ENCODE data around the gene PRADC1. TPM values are rescaled to one million over a fixed set of nuclear protein-coding genes. Genes with fewer than 3 reads are reported as not detected.

Gene PRADC1
- total and polyA plus RNA-seq, 4 donors, result 12.1 to 41.4 (median 30.6) TPM

DNA sequence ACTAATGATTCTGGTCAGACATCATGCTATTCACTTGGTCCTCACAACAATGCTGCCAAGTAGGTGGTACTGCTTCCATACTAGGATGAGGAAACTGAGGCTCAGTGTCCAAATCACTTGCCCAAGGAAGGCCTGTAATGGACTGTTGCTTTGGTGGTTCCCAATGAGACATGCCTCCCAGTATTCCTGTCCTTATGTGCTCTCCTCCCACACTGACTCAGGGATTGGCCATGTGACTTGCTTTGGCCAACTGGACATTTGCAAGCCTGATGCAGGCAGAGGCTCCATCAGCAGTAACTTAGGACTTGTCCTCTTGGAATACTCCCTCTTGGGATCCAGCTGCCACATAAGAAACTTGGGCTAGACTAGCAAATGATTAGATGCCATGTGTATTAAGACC, 48.2 kb upstream of the PRADC1 start (continued):
- TF ChIP-seq RAD21 (IDR thresholded peaks at IDR 0.05) (no peak), CTCF (IDR thresholded peaks at IDR 0.05; ENCODE audit: low read depth, low read length, missing input control) (no peak), TAF1 (conservative IDR thresholded peaks at IDR 0.05) (no peak), FOXA1 (IDR thresholded peaks at IDR 0.05) (no peak)

- 79% methylated on average over 9 of the region's 9 CpGs for WGBS
- DNase-seq (ENCODE audit: low spot score), result no peak
- H3K4me3 ChIP-seq (ENCODE audit: low read depth in 1 of 3, low read length in 3 of 3), result no peak overlapping the region
- peaks cover 0 to 10% (median 4%) of the 10 kb centered on the region in 4 donors for H3K4me1 ChIP-seq (ENCODE audit: control insufficient read depth in 4 of 4, insufficient read depth in 4 of 4, low read length in 3 of 4)
- H3K9me3 ChIP-seq (ENCODE audit: control insufficient read depth in 4 of 4, low read length in 3 of 4), result no peaks in the 10 kb centered on the region
- H3K9ac ChIP-seq (ENCODE audit: low read depth in 1 of 2, low read length in 2 of 2), result no peak overlapping the region
- H3K36me3 ChIP-seq (ENCODE audit: control insufficient read depth in 4 of 4, insufficient read depth in 3 of 4, low read depth in 1 of 4, low read length in 3 of 4), result no peaks in the 10 kb centered on the region
- H3K27ac ChIP-seq (ENCODE audit: low read depth in 1 of 2, low read length in 2 of 2), result no peak overlapping the region
- TF ChIP-seq FOXA2 (IDR thresholded peaks at IDR 0.05) (no peak), YY1 (IDR thresholded peaks at IDR 0.05) (no peak), SP1 (IDR thresholded peaks at IDR 0.05) (no peak), JUND (IDR thresholded peaks at IDR 0.05) (no peak), ATF3 (IDR thresholded peaks at IDR 0.05) (no peak), CTCF (IDR thresholded peaks at IDR 0.05; ENCODE audit: low read depth, low read length, missing input control) (no peak), RAD21 (IDR thresholded peaks at IDR 0.05) (no peak)
- H3K27me3 ChIP-seq (ENCODE audit: control insufficient read depth in 4 of 4, insufficient read depth in 4 of 4, low read length in 3 of 4), result peaks cover 0 to 3% (median 0%) of the 10 kb centered on the region in 4 donors
Measured at GRCh38 chr2:73279852-73280251, 46.8 kb upstream of the PRADC1 start.

DNA sequence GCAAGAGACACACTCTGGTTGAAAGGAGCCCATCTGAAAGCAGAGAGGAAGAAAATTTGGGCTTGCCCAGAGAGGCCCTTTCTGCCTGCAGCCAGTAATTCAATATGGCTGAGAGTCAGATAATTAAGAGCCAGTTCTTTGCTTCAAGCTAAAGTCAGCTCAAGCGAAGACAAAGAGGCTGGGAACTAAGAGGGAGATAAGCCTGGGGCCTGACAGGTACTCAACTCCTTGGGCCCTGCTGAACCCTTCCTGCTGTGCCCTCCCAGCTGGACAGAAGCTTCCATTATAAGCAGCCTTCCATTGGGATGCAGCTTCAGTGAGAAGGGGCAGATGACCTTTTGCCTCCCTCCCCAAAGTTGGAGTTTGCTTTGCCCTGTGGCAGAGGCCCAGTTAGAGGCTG, 39.2 kb upstream of the PRADC1 start:
- no peak for DNase-seq (ENCODE audit: low spot score)
- no peaks in the 10 kb centered on the region for H3K9me3 ChIP-seq (ENCODE audit: control insufficient read depth in 4 of 4, low read length in 3 of 4)
- TF ChIP-seq, protein P1, sequence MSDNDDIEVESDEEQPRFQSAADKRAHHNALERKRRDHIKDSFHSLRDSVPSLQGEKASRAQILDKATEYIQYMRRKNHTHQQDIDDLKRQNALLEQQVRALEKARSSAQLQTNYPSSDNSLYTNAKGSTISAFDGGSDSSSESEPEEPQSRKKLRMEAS (IDR thresholded peaks at IDR 0.05), result no peak
- TF ChIP-seq GABPA (IDR thresholded peaks at IDR 0.05 in 1 of 2, conservative IDR thresholded peaks at IDR 0.05 in 1 of 2), result no peak
- no peak for TF ChIP-seq REST (IDR thresholded peaks at IDR 0.05)
- TF ChIP-seq, protein P2, sequence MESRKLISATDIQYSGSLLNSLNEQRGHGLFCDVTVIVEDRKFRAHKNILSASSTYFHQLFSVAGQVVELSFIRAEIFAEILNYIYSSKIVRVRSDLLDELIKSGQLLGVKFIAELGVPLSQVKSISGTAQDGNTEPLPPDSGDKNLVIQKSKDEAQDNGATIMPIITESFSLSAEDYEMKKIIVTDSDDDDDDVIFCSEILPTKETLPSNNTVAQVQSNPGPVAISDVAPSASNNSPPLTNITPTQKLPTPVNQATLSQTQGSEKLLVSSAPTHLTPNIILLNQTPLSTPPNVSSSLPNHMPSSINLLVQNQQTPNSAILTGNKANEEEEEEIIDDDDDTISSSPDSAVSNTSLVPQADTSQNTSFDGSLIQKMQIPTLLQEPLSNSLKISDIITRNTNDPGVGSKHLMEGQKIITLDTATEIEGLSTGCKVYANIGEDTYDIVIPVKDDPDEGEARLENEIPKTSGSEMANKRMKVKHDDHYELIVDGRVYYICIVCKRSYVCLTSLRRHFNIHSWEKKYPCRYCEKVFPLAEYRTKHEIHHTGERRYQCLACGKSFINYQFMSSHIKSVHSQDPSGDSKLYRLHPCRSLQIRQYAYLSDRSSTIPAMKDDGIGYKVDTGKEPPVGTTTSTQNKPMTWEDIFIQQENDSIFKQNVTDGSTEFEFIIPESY (IDR thresholded peaks at IDR 0.05), result no peak
- no peak overlapping the region for H3K27ac ChIP-seq (ENCODE audit: low read depth in 1 of 2, low read length in 2 of 2)
- no peak overlapping the region for H3K4me3 ChIP-seq (ENCODE audit: low read depth in 1 of 3, low read length in 3 of 3)
- 98% methylated on average over 1 of the region's 1 CpG for WGBS
- no peak overlapping the region for H3K9ac ChIP-seq (ENCODE audit: low read depth in 1 of 2, low read length in 2 of 2)
- H3K27me3 ChIP-seq (ENCODE audit: control insufficient read depth in 4 of 4, insufficient read depth in 4 of 4, low read length in 3 of 4), result peaks cover 0 to 7% (median 0%) of the 10 kb centered on the region in 4 donors
- peaks cover 3 to 12% (median 7%) of the 10 kb centered on the region in 4 donors for H3K4me1 ChIP-seq (ENCODE audit: control insufficient read depth in 4 of 4, insufficient read depth in 4 of 4, low read length in 3 of 4)
- no peaks in the 10 kb centered on the region for H3K36me3 ChIP-seq (ENCODE audit: control insufficient read depth in 4 of 4, insufficient read depth in 3 of 4, low read depth in 1 of 4, low read length in 3 of 4)

Measured in liver (tissue), 9 donors.